HepG2 (cell line): ENCODE results near the gene SLFN11.

ENCODE experiments used
- CEBPG ChIP-seq: IDR thresholded peaks from 2 replicates; pipeline ENCODE4 v1.6.1; 2016
- ELF1 ChIP-seq: sonication (generic); formaldehyde crosslinking; IDR thresholded peaks from 2 replicates; pipeline ENCODE4 v1.4.0; 2020; ENCODE audit warnings: missing genetic modification reagents
- ETV5 ChIP-seq: IDR thresholded peaks from 2 replicates; pipeline ENCODE4 v1.6.1; 2018; ENCODE audit warnings: missing biosample characterization, missing genetic modification reagents, inconsistent platforms, borderline replicate concordance
- GATAD2A ChIP-seq: IDR thresholded peaks from 2 replicates; pipeline ENCODE4 v1.6.1; 2016
- NFKB2 ChIP-seq: sonication (generic); formaldehyde crosslinking; IDR thresholded peaks from 2 replicates; pipeline ENCODE4 v1.4.0; 2020; ENCODE audit warnings: missing genetic modification reagents, borderline replicate concordance
- PHF8 ChIP-seq: sonication (generic); formaldehyde crosslinking; IDR thresholded peaks from 2 replicates; pipeline ENCODE4 v1.5.0; 2020; ENCODE audit warnings: missing genetic modification reagents
- POLR2A ChIP-seq, 2 experiments: IDR thresholded peaks; 2 replicates each; pipeline ENCODE4 v1.6.1; 2011; ENCODE audit warnings: low read depth in 2 of 2, low read length in 2 of 2, mild to moderate bottlenecking in 1 of 2, moderate library complexity in 1 of 2; ENCODE audit not compliant: insufficient read depth in 1 of 2
- TF ChIP-seq, protein P1 (sequence below): sonication (generic); IDR thresholded peaks from 2 replicates; pipeline ENCODE4 v1.6.1; 2016; ENCODE audit warnings: low read depth, borderline replicate concordance
- TF ChIP-seq, protein P2 (sequence below): sonication (generic); formaldehyde crosslinking; conservative IDR thresholded peaks from 2 replicates; pipeline ENCODE4 v1.4.0; 2020; ENCODE audit warnings: missing genetic modification reagents

DNA sequence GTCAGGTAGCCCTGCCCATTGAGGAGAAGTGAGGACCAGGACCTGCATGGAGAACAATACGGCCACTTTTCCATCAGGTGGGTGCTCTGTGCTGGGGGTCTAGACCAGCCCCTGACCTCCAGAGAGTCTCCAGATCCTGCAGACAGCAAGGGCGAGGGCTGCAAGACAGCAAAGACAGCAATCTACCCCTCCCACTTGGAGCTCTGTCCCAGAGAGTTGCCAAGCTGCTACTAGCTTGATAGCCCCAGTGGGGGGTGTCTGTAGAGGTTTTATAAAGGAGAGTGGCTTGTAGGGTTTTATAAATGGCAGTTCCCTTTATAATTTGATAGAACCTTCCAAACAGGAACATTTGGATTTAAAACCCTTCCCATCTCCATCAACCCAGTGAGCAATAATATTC is 16.7 kb upstream of the SLFN11 start:
- TF ChIP-seq ELF1 (CRISPR knock-in tag) (no peak), POLR2A (IDR thresholded peaks at IDR 0.05; ENCODE audit: insufficient read depth in 1 of 2, low read depth in 2 of 2, low read length in 2 of 2) (no peak), NFKB2 (no peak), PHF8 (CRISPR knock-in tag) (no peak), CEBPG (CRISPR knock-in tag) (no peak), GATAD2A (CRISPR knock-in tag) (no peak), ETV5 (CRISPR knock-in tag) (no peak)
- TF ChIP-seq, protein P1, sequence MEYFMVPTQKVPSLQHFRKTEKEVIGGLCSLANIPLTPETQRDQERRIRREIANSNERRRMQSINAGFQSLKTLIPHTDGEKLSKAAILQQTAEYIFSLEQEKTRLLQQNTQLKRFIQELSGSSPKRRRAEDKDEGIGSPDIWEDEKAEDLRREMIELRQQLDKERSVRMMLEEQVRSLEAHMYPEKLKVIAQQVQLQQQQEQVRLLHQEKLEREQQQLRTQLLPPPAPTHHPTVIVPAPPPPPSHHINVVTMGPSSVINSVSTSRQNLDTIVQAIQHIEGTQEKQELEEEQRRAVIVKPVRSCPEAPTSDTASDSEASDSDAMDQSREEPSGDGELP: no peak
- TF ChIP-seq, protein P2, sequence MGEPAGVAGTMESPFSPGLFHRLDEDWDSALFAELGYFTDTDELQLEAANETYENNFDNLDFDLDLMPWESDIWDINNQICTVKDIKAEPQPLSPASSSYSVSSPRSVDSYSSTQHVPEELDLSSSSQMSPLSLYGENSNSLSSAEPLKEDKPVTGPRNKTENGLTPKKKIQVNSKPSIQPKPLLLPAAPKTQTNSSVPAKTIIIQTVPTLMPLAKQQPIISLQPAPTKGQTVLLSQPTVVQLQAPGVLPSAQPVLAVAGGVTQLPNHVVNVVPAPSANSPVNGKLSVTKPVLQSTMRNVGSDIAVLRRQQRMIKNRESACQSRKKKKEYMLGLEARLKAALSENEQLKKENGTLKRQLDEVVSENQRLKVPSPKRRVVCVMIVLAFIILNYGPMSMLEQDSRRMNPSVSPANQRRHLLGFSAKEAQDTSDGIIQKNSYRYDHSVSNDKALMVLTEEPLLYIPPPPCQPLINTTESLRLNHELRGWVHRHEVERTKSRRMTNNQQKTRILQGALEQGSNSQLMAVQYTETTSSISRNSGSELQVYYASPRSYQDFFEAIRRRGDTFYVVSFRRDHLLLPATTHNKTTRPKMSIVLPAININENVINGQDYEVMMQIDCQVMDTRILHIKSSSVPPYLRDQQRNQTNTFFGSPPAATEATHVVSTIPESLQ: no peak
